DND-41 (cell line): ENCODE measurements around the gene OLFML2A.

Experiments
- ATAC-seq: fragments of 200-7000 bp; cut with Tn5 transposase; 3 replicates; pipeline ENCODE4 v1.9.1; 2021; ENCODE audit warnings: low read depth; ENCODE audit not compliant: insufficient read depth
- DNase-seq: peaks from one replicate; pipeline ENCODE4 v3.0.0-alpha.2; 2020
- H2AFZ ChIP-seq: 2 replicates; pipeline ENCODE4 v1.6.0; 2012; ENCODE audit warnings: low read depth, low read length
- H3K27ac ChIP-seq: 2 replicates; pipeline ENCODE4 v1.5.1; 2012; ENCODE audit warnings: low read length, inconsistent platforms
- H3K27me3 ChIP-seq: fragments of 200-600 bp; sonication (generic); 2 replicates; pipeline ENCODE4 v1.6.0; 2012; ENCODE audit warnings: low read length, mild to moderate bottlenecking, inconsistent platforms; ENCODE audit not compliant: insufficient read depth, poor library complexity
- H3K36me3 ChIP-seq: 2 replicates; pipeline ENCODE4 v1.5.1; 2012; ENCODE audit warnings: low read length, inconsistent platforms; ENCODE audit not compliant: insufficient read depth
- H3K4me1 ChIP-seq: 2 replicates; pipeline ENCODE4 v1.5.1; 2012; ENCODE audit warnings: mild to moderate bottlenecking, low read length; ENCODE audit not compliant: insufficient read depth
- H3K4me2 ChIP-seq: 2 replicates; pipeline ENCODE4 v1.6.0; 2012; ENCODE audit warnings: mild to moderate bottlenecking, moderate library complexity, low read length, inconsistent platforms; ENCODE audit not compliant: insufficient read depth
- H3K4me3 ChIP-seq, 2 experiments: fragments of 200-600 bp in 1 of 2; shearing (Covaris generic) in 1 of 2; 2 replicates each; pipeline ENCODE4 v1.5.1; 2012 to 2016; ENCODE audit warnings: inconsistent platforms in 2 of 2, low read length in 2 of 2, mild to moderate bottlenecking in 2 of 2, low read depth in 1 of 2, moderate library complexity in 1 of 2
- H3K79me2 ChIP-seq: 2 replicates; pipeline ENCODE4 v1.6.0; 2012; ENCODE audit warnings: low read length, inconsistent platforms; ENCODE audit not compliant: insufficient read depth
- H3K9ac ChIP-seq: 2 replicates; pipeline ENCODE4 v1.6.0; 2012; ENCODE audit warnings: low read depth, mild to moderate bottlenecking, inconsistent platforms, low read length, moderate library complexity
- H3K9me3 ChIP-seq: 2 replicates; pipeline ENCODE4 v1.5.1; 2012; ENCODE audit warnings: low read length, moderate library complexity, mild to moderate bottlenecking, inconsistent platforms; ENCODE audit not compliant: insufficient read depth, severe bottlenecking
- H4K20me1 ChIP-seq: 2 replicates; pipeline ENCODE4 v1.6.0; 2012; ENCODE audit warnings: low read length; ENCODE audit not compliant: insufficient read depth
- EZH2 ChIP-seq: IDR thresholded peaks from 3 replicates; pipeline ENCODE4 v1.6.1; 2012; ENCODE audit warnings: borderline replicate concordance, low read depth, mild to moderate bottlenecking, moderate library complexity, low read length, inconsistent platforms; ENCODE audit not compliant: severe bottlenecking
- TF ChIP-seq, protein P1 (sequence below): IDR thresholded peaks from 2 replicates; pipeline ENCODE4 v1.5.1; 2012; ENCODE audit warnings: borderline replicate concordance, low read length, moderate library complexity, mild to moderate bottlenecking; ENCODE audit not compliant: poor library complexity, severe bottlenecking; ENCODE audit errors: extremely low read depth

Gene OLFML2A

GRCh38 chr9:124781967-124782660 is 5.2 kb downstream of the OLFML2A start:
- no peaks in the 10 kb centered on the region for H3K27me3 ChIP-seq
- no peaks in the 10 kb centered on the region for H3K9me3 ChIP-seq
- H3K36me3 ChIP-seq = no peaks in the 10 kb centered on the region
- DNase-seq (no peak), ATAC-seq (no peak)
- no peak overlapping the region for H3K27ac ChIP-seq
- H4K20me1 ChIP-seq = no peaks in the 10 kb centered on the region
- no peaks in the 10 kb centered on the region for H3K4me1 ChIP-seq
- H3K4me3 ChIP-seq = no peak overlapping the region
- TF ChIP-seq, protein P1, sequence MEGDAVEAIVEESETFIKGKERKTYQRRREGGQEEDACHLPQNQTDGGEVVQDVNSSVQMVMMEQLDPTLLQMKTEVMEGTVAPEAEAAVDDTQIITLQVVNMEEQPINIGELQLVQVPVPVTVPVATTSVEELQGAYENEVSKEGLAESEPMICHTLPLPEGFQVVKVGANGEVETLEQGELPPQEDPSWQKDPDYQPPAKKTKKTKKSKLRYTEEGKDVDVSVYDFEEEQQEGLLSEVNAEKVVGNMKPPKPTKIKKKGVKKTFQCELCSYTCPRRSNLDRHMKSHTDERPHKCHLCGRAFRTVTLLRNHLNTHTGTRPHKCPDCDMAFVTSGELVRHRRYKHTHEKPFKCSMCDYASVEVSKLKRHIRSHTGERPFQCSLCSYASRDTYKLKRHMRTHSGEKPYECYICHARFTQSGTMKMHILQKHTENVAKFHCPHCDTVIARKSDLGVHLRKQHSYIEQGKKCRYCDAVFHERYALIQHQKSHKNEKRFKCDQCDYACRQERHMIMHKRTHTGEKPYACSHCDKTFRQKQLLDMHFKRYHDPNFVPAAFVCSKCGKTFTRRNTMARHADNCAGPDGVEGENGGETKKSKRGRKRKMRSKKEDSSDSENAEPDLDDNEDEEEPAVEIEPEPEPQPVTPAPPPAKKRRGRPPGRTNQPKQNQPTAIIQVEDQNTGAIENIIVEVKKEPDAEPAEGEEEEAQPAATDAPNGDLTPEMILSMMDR = no peak
- no peak for TF ChIP-seq EZH2
- H2AFZ ChIP-seq = no peak overlapping the region
- no peak overlapping the region for H3K4me2 ChIP-seq
- H3K9ac ChIP-seq = no peak overlapping the region
- H3K79me2 ChIP-seq = no peaks in the 10 kb centered on the region

- Histone ChIP-seq H2AFZ (no peak overlapping the region), H3K27ac (no peak overlapping the region), H3K9me3 (no peaks in the 10 kb centered on the region), H3K36me3 (no peaks in the 10 kb centered on the region), H3K9ac (no peak overlapping the region), H3K27me3 (no peaks in the 10 kb centered on the region), H3K4me3 (no peak overlapping the region), H3K4me1 (no peaks in the 10 kb centered on the region), H4K20me1 (no peaks in the 10 kb centered on the region), H3K4me2 (no peak overlapping the region), H3K79me2 (no peaks in the 10 kb centered on the region)
- DNase-seq (no peak), ATAC-seq (no peak)
- TF ChIP-seq EZH2 = no peak
- TF ChIP-seq, protein P1 = no peak
Measured at GRCh38 chr9:124782661-124783574, 6.0 kb downstream of the OLFML2A start.

DNA sequence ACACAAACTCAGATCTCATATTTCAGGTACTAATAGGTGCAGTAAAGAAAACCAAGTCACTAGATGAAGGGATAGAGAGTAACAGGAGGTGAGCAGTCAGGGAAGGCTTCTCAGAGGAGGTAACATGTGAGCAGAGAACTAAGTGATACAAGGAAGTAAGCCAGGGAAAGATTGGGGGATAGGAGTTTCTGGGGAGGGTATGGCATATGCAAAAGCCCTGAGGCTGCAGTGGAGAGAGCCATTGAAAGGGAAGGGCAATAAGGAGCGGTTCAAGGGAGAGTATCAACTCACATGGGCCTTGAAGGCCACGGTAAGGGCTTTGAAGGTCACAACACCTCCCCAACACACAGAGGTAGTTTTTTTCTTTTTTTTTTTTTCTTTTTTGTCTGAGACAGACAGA is 6.9 kb downstream of the OLFML2A start:
- Histone ChIP-seq H3K9me3 (no peaks in the 10 kb centered on the region), H2AFZ (no peak overlapping the region), H3K36me3 (no peaks in the 10 kb centered on the region), H3K27me3 (no peaks in the 10 kb centered on the region), H3K4me2 (no peak overlapping the region), H3K9ac (no peak overlapping the region), H3K27ac (no peak overlapping the region), H3K79me2 (no peaks in the 10 kb centered on the region), H3K4me1 (no peaks in the 10 kb centered on the region), H4K20me1 (no peaks in the 10 kb centered on the region), H3K4me3 (no peak overlapping the region)
- no peak for TF ChIP-seq EZH2
- TF ChIP-seq, protein P1 = no peak
- DNase-seq (no peak), ATAC-seq (no peak)
